ENCODE data around the gene OGDHL. TPM values are rescaled to one million over a fixed set of nuclear protein-coding genes. Genes with fewer than 3 reads are reported as not detected.

The OGDHL gene
- total RNA-seq, 1 experiment from 2014 or later, result 1.3 TPM

DNA sequence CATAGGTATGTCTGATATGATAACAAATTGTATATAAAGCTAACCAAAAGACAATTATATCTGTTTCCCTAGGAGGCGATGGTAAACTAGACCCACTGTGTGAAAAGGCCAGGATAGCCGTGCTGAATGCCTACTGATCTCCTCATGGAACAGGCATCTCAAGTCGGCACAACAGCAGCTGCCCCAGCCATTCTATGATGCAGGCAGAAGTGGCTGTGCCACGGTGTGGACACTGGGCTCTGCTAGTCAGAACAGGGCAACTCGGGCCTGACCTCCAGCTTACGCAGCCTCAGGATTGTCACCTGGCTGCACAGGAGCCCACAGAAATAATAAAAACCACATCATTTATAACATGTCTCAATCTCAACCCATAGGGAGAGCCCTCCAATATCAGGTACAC, 67.7 kb downstream of the OGDHL start:
- CTCF ChIA-PET, result no interaction called here

DNA sequence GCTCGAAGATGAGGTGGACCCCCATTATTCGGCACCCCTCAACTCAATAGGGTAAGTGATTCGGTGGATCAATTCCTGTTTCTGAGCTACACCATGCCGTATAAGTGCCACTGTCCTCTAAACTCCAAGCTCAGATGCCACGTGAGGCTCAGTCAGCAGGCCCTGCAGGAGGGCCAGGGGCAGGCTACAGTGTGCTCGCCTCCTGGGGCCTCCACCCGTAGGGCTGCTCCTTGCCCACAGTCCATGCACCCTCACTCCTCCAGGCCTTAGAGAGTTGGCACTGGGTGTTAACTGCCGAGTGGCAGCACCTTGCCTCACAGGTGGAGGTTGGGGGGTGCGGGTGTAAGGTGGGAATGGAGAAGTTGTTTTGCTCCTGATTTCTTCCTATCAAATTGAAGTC, 70.5 kb downstream of the OGDHL start:
- intact Hi-C loops (cut with micrococcal nuclease; ENCODE audit: unreplicated experiment), result no loop called here
- no TSS peak for BruUV-seq (replicated peaks)
- POLR2A ChIA-PET, result no interaction called here
- no peak for ATAC-seq
- Histone ChIP-seq H3K27me3 (ENCODE audit: control insufficient read depth, insufficient read depth, low read length) (peaks cover 22% of the 10 kb centered on the region), H3K9me3 (ENCODE audit: control insufficient read depth, insufficient read depth, low read depth, low read length) (no peaks in the 10 kb centered on the region), H3K4me1 (ENCODE audit: control insufficient read depth, insufficient read depth, low read length) (no peaks in the 10 kb centered on the region), H3K27ac (ENCODE audit: low read length) (no peak overlapping the region), H3K36me3 (ENCODE audit: control insufficient read depth, insufficient read depth, low read length) (no peaks in the 10 kb centered on the region), H3K4me3 (ENCODE audit: low read depth in 2 of 2, low read length in 2 of 2) (no peak overlapping the region)
- CTCF ChIA-PET, result no interaction called here
- TF ChIP-seq TCF7L2 (IDR thresholded peaks at IDR 0.05; ENCODE audit: low read depth, low read length) (no peak), SIN3A (IDR thresholded peaks at IDR 0.05; ENCODE audit: borderline replicate concordance, insufficient read depth, low read depth, low read length) (no peak), POLR2AphosphoS5 (IDR thresholded peaks at IDR 0.05; ENCODE audit: low read depth, low read length) (no peak)
- TF ChIP-seq, protein P1, sequence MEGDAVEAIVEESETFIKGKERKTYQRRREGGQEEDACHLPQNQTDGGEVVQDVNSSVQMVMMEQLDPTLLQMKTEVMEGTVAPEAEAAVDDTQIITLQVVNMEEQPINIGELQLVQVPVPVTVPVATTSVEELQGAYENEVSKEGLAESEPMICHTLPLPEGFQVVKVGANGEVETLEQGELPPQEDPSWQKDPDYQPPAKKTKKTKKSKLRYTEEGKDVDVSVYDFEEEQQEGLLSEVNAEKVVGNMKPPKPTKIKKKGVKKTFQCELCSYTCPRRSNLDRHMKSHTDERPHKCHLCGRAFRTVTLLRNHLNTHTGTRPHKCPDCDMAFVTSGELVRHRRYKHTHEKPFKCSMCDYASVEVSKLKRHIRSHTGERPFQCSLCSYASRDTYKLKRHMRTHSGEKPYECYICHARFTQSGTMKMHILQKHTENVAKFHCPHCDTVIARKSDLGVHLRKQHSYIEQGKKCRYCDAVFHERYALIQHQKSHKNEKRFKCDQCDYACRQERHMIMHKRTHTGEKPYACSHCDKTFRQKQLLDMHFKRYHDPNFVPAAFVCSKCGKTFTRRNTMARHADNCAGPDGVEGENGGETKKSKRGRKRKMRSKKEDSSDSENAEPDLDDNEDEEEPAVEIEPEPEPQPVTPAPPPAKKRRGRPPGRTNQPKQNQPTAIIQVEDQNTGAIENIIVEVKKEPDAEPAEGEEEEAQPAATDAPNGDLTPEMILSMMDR (IDR thresholded peaks at IDR 0.05), result no peak
- TF ChIP-seq, protein P2, sequence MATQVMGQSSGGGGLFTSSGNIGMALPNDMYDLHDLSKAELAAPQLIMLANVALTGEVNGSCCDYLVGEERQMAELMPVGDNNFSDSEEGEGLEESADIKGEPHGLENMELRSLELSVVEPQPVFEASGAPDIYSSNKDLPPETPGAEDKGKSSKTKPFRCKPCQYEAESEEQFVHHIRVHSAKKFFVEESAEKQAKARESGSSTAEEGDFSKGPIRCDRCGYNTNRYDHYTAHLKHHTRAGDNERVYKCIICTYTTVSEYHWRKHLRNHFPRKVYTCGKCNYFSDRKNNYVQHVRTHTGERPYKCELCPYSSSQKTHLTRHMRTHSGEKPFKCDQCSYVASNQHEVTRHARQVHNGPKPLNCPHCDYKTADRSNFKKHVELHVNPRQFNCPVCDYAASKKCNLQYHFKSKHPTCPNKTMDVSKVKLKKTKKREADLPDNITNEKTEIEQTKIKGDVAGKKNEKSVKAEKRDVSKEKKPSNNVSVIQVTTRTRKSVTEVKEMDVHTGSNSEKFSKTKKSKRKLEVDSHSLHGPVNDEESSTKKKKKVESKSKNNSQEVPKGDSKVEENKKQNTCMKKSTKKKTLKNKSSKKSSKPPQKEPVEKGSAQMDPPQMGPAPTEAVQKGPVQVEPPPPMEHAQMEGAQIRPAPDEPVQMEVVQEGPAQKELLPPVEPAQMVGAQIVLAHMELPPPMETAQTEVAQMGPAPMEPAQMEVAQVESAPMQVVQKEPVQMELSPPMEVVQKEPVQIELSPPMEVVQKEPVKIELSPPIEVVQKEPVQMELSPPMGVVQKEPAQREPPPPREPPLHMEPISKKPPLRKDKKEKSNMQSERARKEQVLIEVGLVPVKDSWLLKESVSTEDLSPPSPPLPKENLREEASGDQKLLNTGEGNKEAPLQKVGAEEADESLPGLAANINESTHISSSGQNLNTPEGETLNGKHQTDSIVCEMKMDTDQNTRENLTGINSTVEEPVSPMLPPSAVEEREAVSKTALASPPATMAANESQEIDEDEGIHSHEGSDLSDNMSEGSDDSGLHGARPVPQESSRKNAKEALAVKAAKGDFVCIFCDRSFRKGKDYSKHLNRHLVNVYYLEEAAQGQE (IDR thresholded peaks at IDR 0.05; ENCODE audit: insufficient read depth in 1 of 2, low read depth in 2 of 2, low read length in 1 of 2), result no peak
- in situ Hi-C loops (cut with HindIII; ENCODE audit: low pct_unique_long_range_greater_than_20kb, low sequenced_read_pairs), result no loop called here
- no peak for DNase-seq (ENCODE audit: low read depth, low spot score)

More for the DNA sequence above, 67.7 kb downstream of the OGDHL start:
- Histone ChIP-seq H3K4me1 (ENCODE audit: control insufficient read depth, insufficient read depth, low read length) (no peaks in the 10 kb centered on the region), H3K36me3 (ENCODE audit: control insufficient read depth, insufficient read depth, low read length) (no peaks in the 10 kb centered on the region), H3K9me3 (ENCODE audit: control insufficient read depth, insufficient read depth, low read depth, low read length) (no peaks in the 10 kb centered on the region), H3K4me3 (ENCODE audit: low read depth in 2 of 2, low read length in 2 of 2) (no peak overlapping the region), H3K27me3 (ENCODE audit: control insufficient read depth, insufficient read depth, low read length) (peaks cover 14% of the 10 kb centered on the region), H3K27ac (ENCODE audit: low read length) (no peak overlapping the region)
- no TSS peak for BruUV-seq (replicated peaks)
- in situ Hi-C loops (cut with HindIII; ENCODE audit: low pct_unique_long_range_greater_than_20kb, low sequenced_read_pairs), result no loop called here
- TF ChIP-seq, protein P2 (IDR thresholded peaks at IDR 0.05; ENCODE audit: insufficient read depth in 1 of 2, low read depth in 2 of 2, low read length in 1 of 2), result no peak
- TF ChIP-seq POLR2AphosphoS5 (IDR thresholded peaks at IDR 0.05; ENCODE audit: low read depth, low read length) (no peak), SIN3A (IDR thresholded peaks at IDR 0.05; ENCODE audit: borderline replicate concordance, insufficient read depth, low read depth, low read length) (no peak), TCF7L2 (IDR thresholded peaks at IDR 0.05; ENCODE audit: low read depth, low read length) (no peak)
- TF ChIP-seq, protein P1 (IDR thresholded peaks at IDR 0.05), result no peak
- intact Hi-C loops (cut with micrococcal nuclease; ENCODE audit: unreplicated experiment), result no loop called here
- POLR2A ChIA-PET, result no interaction called here
- ATAC-seq, result no peak
- no peak for DNase-seq (ENCODE audit: low read depth, low spot score)
